OCI-LY3 (cell line): Measurements from ENCODE around the gene CDS2.

Experiments used
- H2AFZ ChIP-seq: fragments of 200-600, 300-600 bp; shearing (Covaris generic); 2 replicates; pipeline ENCODE4 v1.6.0; 2014; ENCODE audit warnings: antibody characterized with exemption, low read depth, low read length
- H3K27ac ChIP-seq: fragments of 200-600, 300-600 bp; sonication (generic); 2 replicates; pipeline ENCODE4 v1.5.1; 2014; ENCODE audit warnings: mild to moderate bottlenecking, low read length, moderate library complexity, mixed read lengths
- H3K27me3 ChIP-seq: fragments of 200-600, 300-600 bp; sonication (generic); 2 replicates; pipeline ENCODE4 v1.6.1; 2014; ENCODE audit warnings: low read depth, low read length, mixed read lengths
- H3K36me3 ChIP-seq: fragments of 200-600, 300-600 bp; sonication (generic); replicated peaks from 2 replicates; pipeline ENCODE3; 2014; ENCODE audit warnings: low read depth, low read length, mixed read lengths
- H3K4me1 ChIP-seq: fragments of 300-600, 200-600 bp; sonication (generic); 2 replicates; pipeline ENCODE4 v1.6.1; 2014; ENCODE audit warnings: low read length, mixed read lengths
- H3K4me2 ChIP-seq: fragments of 200-600, 300-600 bp; sonication (generic); 2 replicates; pipeline ENCODE4 v1.6.1; 2014; ENCODE audit warnings: low read length, mixed read lengths
- H3K4me3 ChIP-seq: fragments of 300-600, 200-600 bp; sonication (generic); 2 replicates; pipeline ENCODE4 v1.5.1; 2014; ENCODE audit warnings: antibody characterized with exemption, mild to moderate bottlenecking, low read length, moderate library complexity
- H3K79me2 ChIP-seq: fragments of 300-600, 200-600 bp; shearing (Covaris generic); 2 replicates; pipeline ENCODE4 v1.6.1; 2014; ENCODE audit warnings: mild to moderate bottlenecking, low read length, mixed read lengths
- H3K9ac ChIP-seq: fragments of 300-600, 200-600 bp; shearing (Covaris generic); 2 replicates; pipeline ENCODE4 v1.6.0; 2014; ENCODE audit warnings: mild to moderate bottlenecking, low read length, moderate library complexity
- H3K9me3 ChIP-seq: fragments of 200-600, 300-600 bp; shearing (Covaris generic); 2 replicates; pipeline ENCODE4 v1.6.1; 2014; ENCODE audit warnings: low read length, mixed read lengths; ENCODE audit not compliant: insufficient read depth
- H4K20me1 ChIP-seq: fragments of 200-600, 300-600 bp; sonication (generic); 2 replicates; pipeline ENCODE4 v1.6.1; 2016; ENCODE audit warnings: low read length, mixed read lengths; ENCODE audit not compliant: insufficient read depth
- CTCF ChIP-seq: fragments of 200-600, 300-600 bp; sonication (generic); IDR thresholded peaks from 2 replicates; pipeline ENCODE4 v1.5.1; 2014; ENCODE audit warnings: antibody characterized with exemption, low read length, low read depth
- EZH2phosphoT487 ChIP-seq: fragments of 200-600 bp; shearing (Covaris generic); IDR thresholded peaks from 2 replicates; pipeline ENCODE4 v1.6.1; 2018; ENCODE audit warnings: antibody characterized with exemption, mixed run types, low read depth

CDS2 gene

GRCh38 chr20:5214826-5215225, 88.0 kb downstream of the CDS2 start:
- no peak overlapping the region for H2AFZ ChIP-seq
- TF ChIP-seq EZH2phosphoT487, result no peak
- no peak for TF ChIP-seq CTCF
- H4K20me1 ChIP-seq, result no peaks in the 10 kb centered on the region
- no peak overlapping the region for H3K9ac ChIP-seq
- H3K79me2 ChIP-seq, result no peaks in the 10 kb centered on the region
- no peaks in the 10 kb centered on the region for H3K9me3 ChIP-seq
- no peak overlapping the region for H3K4me3 ChIP-seq
- no peak overlapping the region for H3K27ac ChIP-seq
- H3K4me1 ChIP-seq, result no peaks in the 10 kb centered on the region
- H3K4me2 ChIP-seq, result no peak overlapping the region
- peaks cover 8% of the 10 kb centered on the region for H3K36me3 ChIP-seq
- no peaks in the 10 kb centered on the region for H3K27me3 ChIP-seq

GRCh38 chr20:5215672-5216304, 89.0 kb downstream of the CDS2 start:
- Histone ChIP-seq H2AFZ (no peak overlapping the region), H3K9me3 (no peaks in the 10 kb centered on the region), H3K4me3 (no peak overlapping the region), H3K9ac (no peak overlapping the region), H3K36me3 (peaks cover 8% of the 10 kb centered on the region), H4K20me1 (no peaks in the 10 kb centered on the region), H3K4me1 (no peaks in the 10 kb centered on the region), H3K79me2 (no peaks in the 10 kb centered on the region), H3K27ac (no peak overlapping the region), H3K27me3 (no peaks in the 10 kb centered on the region), H3K4me2 (no peak overlapping the region)
- no peak for TF ChIP-seq CTCF
- no peak for TF ChIP-seq EZH2phosphoT487

GRCh38 chr20:5216663-5217062, 89.9 kb downstream of the CDS2 start:
- Histone ChIP-seq H3K4me3 (no peak overlapping the region), H3K9me3 (no peaks in the 10 kb centered on the region), H3K4me1 (no peaks in the 10 kb centered on the region), H3K36me3 (peaks cover 8% of the 10 kb centered on the region), H3K4me2 (no peak overlapping the region), H3K9ac (no peak overlapping the region), H3K27ac (no peak overlapping the region), H3K79me2 (no peaks in the 10 kb centered on the region), H2AFZ (no peak overlapping the region), H3K27me3 (no peaks in the 10 kb centered on the region), H4K20me1 (no peaks in the 10 kb centered on the region)
- TF ChIP-seq EZH2phosphoT487, result no peak
- no peak for TF ChIP-seq CTCF

- Histone ChIP-seq H3K27me3 (no peaks in the 10 kb centered on the region), H2AFZ (no peak overlapping the region), H3K4me3 (no peak overlapping the region), H3K36me3 (no peaks in the 10 kb centered on the region), H3K4me2 (no peak overlapping the region), H3K9ac (no peak overlapping the region), H3K9me3 (no peaks in the 10 kb centered on the region), H3K27ac (no peak overlapping the region), H3K79me2 (no peaks in the 10 kb centered on the region), H4K20me1 (no peaks in the 10 kb centered on the region), H3K4me1 (no peaks in the 10 kb centered on the region)
- TF ChIP-seq EZH2phosphoT487, result no peak
- no peak for TF ChIP-seq CTCF
Measured at GRCh38 chr20:5217616-5218015, 90.8 kb downstream of the CDS2 start.
